ENCODE results near the gene MOV10L1. TPM values are rescaled to one million over a fixed set of nuclear protein-coding genes. Genes with fewer than 3 reads are reported as not detected.

MOV10L1 gene
- total RNA-seq, 4 donors from 2014 or later = 0.25 TPM; not detected in 3

- peaks cover 10 to 19% (median 11%) of the 10 kb centered on the region in 3 donors for H3K27me3 ChIP-seq
- in situ Hi-C loops (cut with MboI; ENCODE audit: low sequenced_read_pairs in 4 of 4) = no loop called here
- DNase-seq = no peak
- H3K4me1 ChIP-seq = no peaks in the 10 kb centered on the region
- TF ChIP-seq, protein P1, sequence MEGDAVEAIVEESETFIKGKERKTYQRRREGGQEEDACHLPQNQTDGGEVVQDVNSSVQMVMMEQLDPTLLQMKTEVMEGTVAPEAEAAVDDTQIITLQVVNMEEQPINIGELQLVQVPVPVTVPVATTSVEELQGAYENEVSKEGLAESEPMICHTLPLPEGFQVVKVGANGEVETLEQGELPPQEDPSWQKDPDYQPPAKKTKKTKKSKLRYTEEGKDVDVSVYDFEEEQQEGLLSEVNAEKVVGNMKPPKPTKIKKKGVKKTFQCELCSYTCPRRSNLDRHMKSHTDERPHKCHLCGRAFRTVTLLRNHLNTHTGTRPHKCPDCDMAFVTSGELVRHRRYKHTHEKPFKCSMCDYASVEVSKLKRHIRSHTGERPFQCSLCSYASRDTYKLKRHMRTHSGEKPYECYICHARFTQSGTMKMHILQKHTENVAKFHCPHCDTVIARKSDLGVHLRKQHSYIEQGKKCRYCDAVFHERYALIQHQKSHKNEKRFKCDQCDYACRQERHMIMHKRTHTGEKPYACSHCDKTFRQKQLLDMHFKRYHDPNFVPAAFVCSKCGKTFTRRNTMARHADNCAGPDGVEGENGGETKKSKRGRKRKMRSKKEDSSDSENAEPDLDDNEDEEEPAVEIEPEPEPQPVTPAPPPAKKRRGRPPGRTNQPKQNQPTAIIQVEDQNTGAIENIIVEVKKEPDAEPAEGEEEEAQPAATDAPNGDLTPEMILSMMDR (IDR thresholded peaks at IDR 0.05 in 4 of 5, conservative IDR thresholded peaks at IDR 0.05 in 1 of 5) = no peak
- TF ChIP-seq POLR2A (IDR thresholded peaks at IDR 0.05) = no peak
- H3K36me3 ChIP-seq = no peaks in the 10 kb centered on the region
- no peak overlapping the region for H3K27ac ChIP-seq
- H3K9me3 ChIP-seq = no peaks in the 10 kb centered on the region
- ATAC-seq = no peak
- intact Hi-C loops (cut with DNase I; ENCODE audit: low total_unique reads) = no loop called here
- no peak overlapping the region for H3K4me3 ChIP-seq
Observed at GRCh38 chr22:50067244-50067643, 22.6 kb upstream of the MOV10L1 start.

GRCh38 chr22:50068096-50068495 is 21.7 kb upstream of the MOV10L1 start:
- Histone ChIP-seq H3K4me1 (no peaks in the 10 kb centered on the region), H3K27me3 (peaks cover 10 to 22% (median 13%) of the 10 kb centered on the region in 3 donors), H3K27ac (no peak overlapping the region), H3K9me3 (no peaks in the 10 kb centered on the region), H3K36me3 (no peaks in the 10 kb centered on the region), H3K4me3 (no peak overlapping the region)
- in situ Hi-C loops (cut with MboI; ENCODE audit: low sequenced_read_pairs in 4 of 4) = no loop called here
- TF ChIP-seq, protein P1 (IDR thresholded peaks at IDR 0.05 in 4 of 5, conservative IDR thresholded peaks at IDR 0.05 in 1 of 5) = no peak
- TF ChIP-seq POLR2A (IDR thresholded peaks at IDR 0.05) = no peak
- no peak for DNase-seq
- intact Hi-C loops (cut with DNase I; ENCODE audit: low total_unique reads) = no loop called here
- no peak for ATAC-seq

DNA sequence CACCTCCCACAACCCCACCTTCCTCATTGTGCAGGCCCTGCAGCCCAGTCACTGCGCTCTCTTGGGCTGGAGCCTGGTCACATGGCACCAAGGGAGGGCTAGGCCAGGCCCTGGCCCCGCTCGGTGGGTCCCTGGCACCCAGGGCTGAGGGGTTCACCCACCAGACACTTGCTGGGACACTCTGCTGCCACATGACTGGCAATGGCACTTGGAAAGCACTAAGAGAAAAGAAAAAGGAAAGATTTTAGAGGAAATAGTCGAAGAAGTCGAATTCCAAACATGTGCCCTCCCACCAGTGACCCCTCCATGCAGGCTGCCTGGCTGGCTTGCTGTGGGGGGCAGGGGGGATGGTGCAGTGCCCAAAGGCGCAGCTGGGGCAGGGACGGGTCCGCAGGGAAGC is 19.4 kb upstream of the MOV10L1 start:
- TF ChIP-seq POLR2A (IDR thresholded peaks at IDR 0.05) = no peak
- TF ChIP-seq, protein P1 (IDR thresholded peaks at IDR 0.05 in 4 of 5, conservative IDR thresholded peaks at IDR 0.05 in 1 of 5) = no peak
- Histone ChIP-seq H3K27ac (no peak overlapping the region), H3K9me3 (no peaks in the 10 kb centered on the region), H3K36me3 (no peaks in the 10 kb centered on the region), H3K4me1 (no peaks in the 10 kb centered on the region), H3K4me3 (no peak overlapping the region), H3K27me3 (peaks cover 0 to 12% (median 11%) of the 10 kb centered on the region in 3 donors)
- intact Hi-C loops (cut with DNase I; ENCODE audit: low total_unique reads) = no loop called here
- ATAC-seq = no peak
- in situ Hi-C loops (cut with MboI; ENCODE audit: low sequenced_read_pairs in 4 of 4) = no loop called here
- no peak for DNase-seq

GRCh38 chr22:50071432-50072166 is 18.2 kb upstream of the MOV10L1 start:
- Histone ChIP-seq H3K27me3 (peaks cover 0 to 9% (median 7%) of the 10 kb centered on the region in 3 donors), H3K36me3 (no peaks in the 10 kb centered on the region), H3K9me3 (no peaks in the 10 kb centered on the region), H3K27ac (no peak overlapping the region), H3K4me1 (no peaks in the 10 kb centered on the region), H3K4me3 (no peak overlapping the region)
- in situ Hi-C loops (cut with MboI; ENCODE audit: low sequenced_read_pairs in 4 of 4) = no loop called here
- intact Hi-C loops (cut with DNase I; ENCODE audit: low total_unique reads) = no loop called here
- ATAC-seq (no peak), DNase-seq (no peak)
- TF ChIP-seq POLR2A (IDR thresholded peaks at IDR 0.05) = no peak
- TF ChIP-seq, protein P1 (IDR thresholded peaks at IDR 0.05 in 4 of 5, conservative IDR thresholded peaks at IDR 0.05 in 1 of 5) = no peak

Data from gastrocnemius medialis (tissue), 4 donors.